Activated B cell treated with CpG ODN at 0.5 μM for 24 hours (primary cell): Measurements from ENCODE around the gene TLCD3B. TPM values are rescaled to one million over a fixed set of nuclear protein-coding genes. Genes with fewer than 3 reads are reported as not detected.

Experiments
- ATAC-seq: fragments of 200-7000 bp; cut with Tn5 transposase; one replicate; pipeline ENCODE4 v1.10.0; 2021; ENCODE audit warnings: low read depth, mild to moderate bottlenecking, moderate library complexity
- CTCF ChIA-PET: fragments of 350-600 bp; sonication (Branson Sonifier 250); formaldehyde crosslinking; loops from one replicate; lab custom pipeline; 2021; ENCODE audit warnings: antibody characterized with exemption; lab: Charles Lee
- POLR2A ChIA-PET: fragments of 350-600 bp; sonication (Branson Sonifier 250); formaldehyde crosslinking; loops from one replicate; lab custom pipeline; 2021; ENCODE audit warnings: antibody characterized with exemption; lab: Charles Lee
- DNase-seq: peaks from one replicate; pipeline ENCODE4 v3.0.0; 2022
- H3K27ac Mint-ChIP-seq: one replicate; pipeline ENCODE4 v1.8.0; 2020; ENCODE audit warnings: mixed read lengths
- H3K27me3 Mint-ChIP-seq: one replicate; pipeline ENCODE4 v1.8.0; 2021; ENCODE audit warnings: mixed read lengths
- H3K36me3 Mint-ChIP-seq: one replicate; pipeline ENCODE4 v1.8.0; 2021; ENCODE audit warnings: low read depth, mixed read lengths
- H3K4me1 Mint-ChIP-seq: one replicate; pipeline ENCODE4 v1.8.0; 2021; ENCODE audit warnings: mixed read lengths
- H3K4me3 Mint-ChIP-seq: one replicate; pipeline ENCODE4 v1.8.0; 2020; ENCODE audit warnings: mild to moderate bottlenecking, mixed read lengths
- H3K9me3 Mint-ChIP-seq: one replicate; pipeline ENCODE4 v1.8.0; 2020; ENCODE audit warnings: mixed read lengths
- CTCF ChIP-seq: fragments of 200-600 bp; IDR thresholded peaks from one replicate; pipeline ENCODE4 v1.8.0; 2022; ENCODE audit warnings: antibody characterized with exemption, mild to moderate bottlenecking
- intact Hi-C: fragments of 100-400 bp; cut with micrococcal nuclease; formaldehyde crosslinking; loops from one replicate; pipeline ENCODE4 v1.15.1; 2024
- total RNA-seq: library from RNA; stranded (reverse); gene quantifications from 2 replicates; pipeline ENCODE4 v1.2.3, GENCODE V29; 2022

TLCD3B gene
- total RNA-seq, 1 donor from 2014 or later = not detected

- no peak for ATAC-seq
- ChIA-PET CTCF (interaction anchor here (0.9 to 1.3 kb wide), 2 partner anchors 20 to 238 kb away, joined by 3 to 4 read pairs; a partner anchor contains a TSS), POLR2A (no interaction called here)
- Mint-ChIP-seq H3K36me3 (no peaks in the 10 kb centered on the region), H3K9me3 (no peaks in the 10 kb centered on the region), H3K27ac (no peak overlapping the region), H3K4me3 (no peak overlapping the region), H3K4me1 (peaks cover 8% of the 10 kb centered on the region), H3K27me3 (peaks cover 44% of the 10 kb centered on the region)
- DNase-seq = no peak
- TF ChIP-seq CTCF = no peak
- intact Hi-C loops = no loop called here
Measured at GRCh38 chr16:30033270-30033669, 2.2 kb upstream of the TLCD3B start.

GRCh38 chr16:30032083-30032819, 1.2 kb upstream of the TLCD3B start:
- H3K27me3 Mint-ChIP-seq = peaks cover 54% of the 10 kb centered on the region
- peak; percentile 26 for TF ChIP-seq CTCF

GRCh38 chr16:30031477-30031918, 427 bp upstream of the TLCD3B start:
- H3K27me3 Mint-ChIP-seq = peaks cover 59% of the 10 kb centered on the region
- H3K4me1 Mint-ChIP-seq = peaks cover 8% of the 10 kb centered on the region
- no peak overlapping the region for H3K4me3 Mint-ChIP-seq
- no peak for TF ChIP-seq CTCF
- H3K27ac Mint-ChIP-seq = no peak overlapping the region
- H3K9me3 Mint-ChIP-seq = no peaks in the 10 kb centered on the region
- ChIA-PET CTCF (interaction anchor here (0.8 to 2.2 kb wide), 5 partner anchors 34 to 335 kb away, joined by 3 to 9 read pairs (median 3); partner anchors contain the start of genes ALDOA and KIF22), POLR2A (interaction anchor here (1.4 to 1.5 kb wide), 2 partner anchors 22 to 34 kb away, joined by 3 to 5 read pairs; partner anchors contain the start of gene ALDOA)
- intact Hi-C loops = no loop called here
- ATAC-seq = no peak
- no peak for DNase-seq
- no peaks in the 10 kb centered on the region for H3K36me3 Mint-ChIP-seq

More at GRCh38 chr16:30032083-30032819, 1.2 kb upstream of the TLCD3B start:
- peak; percentile 75 for ATAC-seq
- POLR2A ChIA-PET = interaction anchor here (0.6 to 1.5 kb wide), 5 partner anchors 10 to 618 kb away, joined by 3 to 8 read pairs (median 4); partner anchors contain the start of gene ALDOA
- Mint-ChIP-seq H3K4me3 (no peak overlapping the region), H3K27ac (no peak overlapping the region), H3K36me3 (no peaks in the 10 kb centered on the region), H3K9me3 (no peaks in the 10 kb centered on the region), H3K4me1 (peaks cover 8% of the 10 kb centered on the region)
- DNase-seq = no peak
- CTCF ChIA-PET = interaction anchor here (0.8 to 2.2 kb wide), 8 partner anchors 21 to 341 kb away, joined by 3 to 9 read pairs (median 4); partner anchors contain the start of genes ALDOA and KIF22
- intact Hi-C loops = loop anchor here (1.0 kb wide), 1 partner anchor 225 kb away; no protein-coding TSS in a partner anchor

- no peaks in the 10 kb centered on the region for H3K9me3 Mint-ChIP-seq
- no peak for TF ChIP-seq CTCF
- POLR2A ChIA-PET = no interaction called here
- CTCF ChIA-PET = interaction anchor here (2.2 kb wide), 1 partner anchor 35 kb away, joined by 8 read pairs; the partner anchor contains the start of gene ALDOA
- H3K27ac Mint-ChIP-seq = peak overlapping the region; percentile 46
- DNase-seq (no peak), ATAC-seq (no peak)
- H3K4me1 Mint-ChIP-seq = peaks cover 8% of the 10 kb centered on the region
- intact Hi-C loops = no loop called here
- H3K27me3 Mint-ChIP-seq = peaks cover 53% of the 10 kb centered on the region
- H3K4me3 Mint-ChIP-seq = no peak overlapping the region
- no peaks in the 10 kb centered on the region for H3K36me3 Mint-ChIP-seq
Measured at GRCh38 chr16:30030011-30030685, 923 bp downstream of the TLCD3B start.
